Measurements from ENCODE around the gene SLC35G6. TPM values are rescaled to one million over a fixed set of nuclear protein-coding genes. Genes with fewer than 3 reads are reported as not detected.

The SLC35G6 gene
- total and polyA plus RNA-seq, 2 of the 13 experiments (the other 11 are each of a cell fraction or from before 2014, with no cell fraction given): 0.07 TPM; not detected in 1

- TF ChIP-seq SIN3A (IDR thresholded peaks at IDR 0.05; ENCODE audit: borderline replicate concordance, low read depth, low read length) (peak; percentile 90; the same call in 1 of the 2 replicates), NKX3-1 (CRISPR knock-in tag; IDR thresholded peaks at IDR 0.05) (peak; percentile 98), NFATC3 (CRISPR knock-in tag; IDR thresholded peaks at IDR 0.05) (no peak), ZKSCAN8 (CRISPR knock-in tag; IDR thresholded peaks at IDR 0.05; ENCODE audit: borderline replicate concordance) (0 out of 2 replicates have a peak, but pooled peaks have one; percentile 18), MAZ (IDR thresholded peaks at IDR 0.05; ENCODE audit: borderline replicate concordance, low read depth, low read length) (peak; percentile 98), MAZ (CRISPR knock-in tag; IDR thresholded peaks at IDR 0.05; ENCODE audit: low read depth) (peak; percentile 98), POLR2G (IDR thresholded peaks at IDR 0.05; ENCODE audit: low read depth, low read length) (peak; percentile 100), ZSCAN12 (CRISPR knock-in tag; IDR thresholded peaks at IDR 0.05) (0 out of 2 replicates have a peak, but pooled peaks have one; percentile 46), TBX2 (CRISPR knock-in tag; IDR thresholded peaks at IDR 0.05; ENCODE audit: borderline replicate concordance) (peak; percentile 69), FOXC1 (CRISPR knock-in tag; IDR thresholded peaks at IDR 0.05; ENCODE audit: borderline replicate concordance) (peak; percentile 13; the same call in 1 of the 2 replicates), RFXAP (CRISPR knock-in tag; IDR thresholded peaks at IDR 0.05; ENCODE audit: borderline replicate concordance) (peak; percentile 81; the same call in 1 of the 2 replicates), ETS1 (CRISPR knock-in tag; IDR thresholded peaks at IDR 0.05) (peak; percentile 83; the same call in 1 of the 2 replicates), KDM5B (CRISPR knock-in tag; IDR thresholded peaks at IDR 0.05; ENCODE audit: borderline replicate concordance) (peak; percentile 66; the same call in 1 of the 2 replicates), ZNF891 (CRISPR knock-in tag; IDR thresholded peaks at IDR 0.05) (no peak; the same call in 1 of the 2 replicates), ZNF546 (CRISPR knock-in tag; conservative IDR thresholded peaks at IDR 0.05) (peak; percentile 79; the same call in 1 of the 2 replicates), SRY (CRISPR knock-in tag; IDR thresholded peaks at IDR 0.05) (peak; percentile 36; the same call in 1 of the 2 replicates)
- TF ChIP-seq, protein P1, sequence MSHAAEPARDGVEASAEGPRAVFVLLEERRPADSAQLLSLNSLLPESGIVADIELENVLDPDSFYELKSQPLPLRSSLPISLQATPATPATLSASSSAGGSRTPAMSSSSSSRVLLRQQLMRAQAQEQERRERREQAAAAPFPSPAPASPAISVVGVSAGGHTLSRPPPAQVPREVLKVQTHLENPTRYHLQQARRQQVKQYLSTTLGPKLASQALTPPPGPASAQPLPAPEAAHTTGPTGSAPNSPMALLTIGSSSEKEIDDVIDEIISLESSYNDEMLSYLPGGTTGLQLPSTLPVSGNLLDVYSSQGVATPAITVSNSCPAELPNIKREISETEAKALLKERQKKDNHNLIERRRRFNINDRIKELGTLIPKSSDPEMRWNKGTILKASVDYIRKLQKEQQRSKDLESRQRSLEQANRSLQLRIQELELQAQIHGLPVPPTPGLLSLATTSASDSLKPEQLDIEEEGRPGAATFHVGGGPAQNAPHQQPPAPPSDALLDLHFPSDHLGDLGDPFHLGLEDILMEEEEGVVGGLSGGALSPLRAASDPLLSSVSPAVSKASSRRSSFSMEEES (CRISPR knock-in tag; IDR thresholded peaks at IDR 0.05): peak; percentile 55; the same call in 1 of the 2 replicates
- TF ChIP-seq, protein P2, sequence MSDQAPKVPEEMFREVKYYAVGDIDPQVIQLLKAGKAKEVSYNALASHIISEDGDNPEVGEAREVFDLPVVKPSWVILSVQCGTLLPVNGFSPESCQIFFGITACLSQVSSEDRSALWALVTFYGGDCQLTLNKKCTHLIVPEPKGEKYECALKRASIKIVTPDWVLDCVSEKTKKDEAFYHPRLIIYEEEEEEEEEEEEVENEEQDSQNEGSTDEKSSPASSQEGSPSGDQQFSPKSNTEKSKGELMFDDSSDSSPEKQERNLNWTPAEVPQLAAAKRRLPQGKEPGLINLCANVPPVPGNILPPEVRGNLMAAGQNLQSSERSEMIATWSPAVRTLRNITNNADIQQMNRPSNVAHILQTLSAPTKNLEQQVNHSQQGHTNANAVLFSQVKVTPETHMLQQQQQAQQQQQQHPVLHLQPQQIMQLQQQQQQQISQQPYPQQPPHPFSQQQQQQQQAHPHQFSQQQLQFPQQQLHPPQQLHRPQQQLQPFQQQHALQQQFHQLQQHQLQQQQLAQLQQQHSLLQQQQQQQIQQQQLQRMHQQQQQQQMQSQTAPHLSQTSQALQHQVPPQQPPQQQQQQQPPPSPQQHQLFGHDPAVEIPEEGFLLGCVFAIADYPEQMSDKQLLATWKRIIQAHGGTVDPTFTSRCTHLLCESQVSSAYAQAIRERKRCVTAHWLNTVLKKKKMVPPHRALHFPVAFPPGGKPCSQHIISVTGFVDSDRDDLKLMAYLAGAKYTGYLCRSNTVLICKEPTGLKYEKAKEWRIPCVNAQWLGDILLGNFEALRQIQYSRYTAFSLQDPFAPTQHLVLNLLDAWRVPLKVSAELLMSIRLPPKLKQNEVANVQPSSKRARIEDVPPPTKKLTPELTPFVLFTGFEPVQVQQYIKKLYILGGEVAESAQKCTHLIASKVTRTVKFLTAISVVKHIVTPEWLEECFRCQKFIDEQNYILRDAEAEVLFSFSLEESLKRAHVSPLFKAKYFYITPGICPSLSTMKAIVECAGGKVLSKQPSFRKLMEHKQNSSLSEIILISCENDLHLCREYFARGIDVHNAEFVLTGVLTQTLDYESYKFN (CRISPR knock-in tag; conservative IDR thresholded peaks at IDR 0.05): peak; percentile 91
- TF ChIP-seq, protein P3, sequence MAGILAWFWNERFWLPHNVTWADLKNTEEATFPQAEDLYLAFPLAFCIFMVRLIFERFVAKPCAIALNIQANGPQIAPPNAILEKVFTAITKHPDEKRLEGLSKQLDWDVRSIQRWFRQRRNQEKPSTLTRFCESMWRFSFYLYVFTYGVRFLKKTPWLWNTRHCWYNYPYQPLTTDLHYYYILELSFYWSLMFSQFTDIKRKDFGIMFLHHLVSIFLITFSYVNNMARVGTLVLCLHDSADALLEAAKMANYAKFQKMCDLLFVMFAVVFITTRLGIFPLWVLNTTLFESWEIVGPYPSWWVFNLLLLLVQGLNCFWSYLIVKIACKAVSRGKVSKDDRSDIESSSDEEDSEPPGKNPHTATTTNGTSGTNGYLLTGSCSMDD (CRISPR knock-in tag; IDR thresholded peaks at IDR 0.05): no peak
- TF ChIP-seq, protein P4, sequence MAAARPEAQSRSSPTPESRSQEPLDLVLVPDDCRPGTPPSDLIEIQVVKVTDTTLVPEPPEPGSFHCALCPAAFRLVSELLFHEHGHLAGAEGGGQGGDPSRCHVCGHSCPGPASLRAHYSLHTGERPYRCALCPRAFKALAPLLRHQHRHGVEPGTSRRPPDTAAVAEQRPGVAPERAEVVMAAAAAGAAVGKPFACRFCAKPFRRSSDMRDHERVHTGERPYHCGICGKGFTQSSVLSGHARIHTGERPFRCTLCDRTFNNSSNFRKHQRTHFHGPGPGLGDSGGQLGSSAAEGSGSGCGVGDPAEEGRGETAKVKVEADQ (CRISPR knock-in tag; IDR thresholded peaks at IDR 0.05; ENCODE audit: borderline replicate concordance): no peak
Measured at GRCh38 chr17:7484067-7484918, 3.0 kb downstream of the SLC35G6 start, which contains the start of gene POLR2A (continued).

Measured in HepG2 (cell line).